Loucy (cell line): ENCODE data around the gene LPP.

Source experiments
- H2AFZ ChIP-seq: fragments of 200-600 bp; sonication (generic); 2 replicates; pipeline ENCODE4 v1.6.0; 2016; ENCODE audit warnings: antibody characterized with exemption, mild to moderate bottlenecking, low read length, moderate library complexity
- H3F3A ChIP-seq: fragments of 200-600 bp; 2 replicates; pipeline ENCODE4 v1.6.0; 2016; ENCODE audit warnings: antibody characterized with exemption, low read depth, mild to moderate bottlenecking
- H3K27me3 ChIP-seq: fragments of 200-600 bp; sonication (generic); 2 replicates; pipeline ENCODE4 v1.6.1; 2014; ENCODE audit warnings: low read length, mild to moderate bottlenecking; ENCODE audit not compliant: insufficient read depth, poor library complexity, severe bottlenecking
- H3K36me3 ChIP-seq: fragments of 200-600 bp; sonication (generic); 2 replicates; pipeline ENCODE4 v1.6.1; 2016; ENCODE audit warnings: low read length; ENCODE audit not compliant: insufficient read depth
- H3K4me1 ChIP-seq: fragments of 200-600 bp; sonication (generic); 2 replicates; pipeline ENCODE4 v1.5.1; 2014; ENCODE audit warnings: low read length, mild to moderate bottlenecking; ENCODE audit not compliant: insufficient read depth, poor library complexity, severe bottlenecking
- H3K4me2 ChIP-seq: fragments of 200-600 bp; sonication (generic); 2 replicates; pipeline ENCODE4 v1.6.0; 2014; ENCODE audit warnings: antibody characterized with exemption, low read length, low read depth, mild to moderate bottlenecking; ENCODE audit not compliant: poor library complexity, severe bottlenecking
- H3K4me3 ChIP-seq: fragments of 200-600 bp; sonication (generic); 2 replicates; pipeline ENCODE4 v1.5.1; 2014; ENCODE audit warnings: low read length, mild to moderate bottlenecking, mixed read lengths; ENCODE audit not compliant: poor library complexity, severe bottlenecking
- H3K79me2 ChIP-seq: fragments of 200-600 bp; sonication (generic); 2 replicates; pipeline ENCODE4 v1.6.1; 2014; ENCODE audit warnings: low read length; ENCODE audit not compliant: insufficient read depth
- H3K9ac ChIP-seq: fragments of 200-600 bp; sonication (generic); 2 replicates; pipeline ENCODE4 v1.6.0; 2014; ENCODE audit warnings: mild to moderate bottlenecking, low read depth, low read length, moderate library complexity; ENCODE audit not compliant: poor library complexity, severe bottlenecking
- H3K9me2 ChIP-seq: fragments of 200-600 bp; sonication (generic); replicated peaks from 2 replicates; pipeline ENCODE4 v1.6.1; 2016; ENCODE audit warnings: low read depth, low read length, mixed read lengths
- H3K9me3 ChIP-seq: fragments of 200-600 bp; sonication (generic); 2 replicates; pipeline ENCODE4 v1.6.1; 2014; ENCODE audit warnings: mild to moderate bottlenecking, antibody characterized with exemption, low read length, low read depth; ENCODE audit not compliant: insufficient read depth
- H4K20me1 ChIP-seq: fragments of 200-600 bp; sonication (generic); 2 replicates; pipeline ENCODE4 v1.6.0; 2014; ENCODE audit warnings: antibody characterized with exemption, low read length, mild to moderate bottlenecking; ENCODE audit not compliant: insufficient read depth, poor library complexity, severe bottlenecking
- EZH2phosphoT487 ChIP-seq: fragments of 200-600 bp; IDR thresholded peaks from 2 replicates; pipeline ENCODE4 v1.6.1; 2018; ENCODE audit warnings: antibody characterized with exemption, mild to moderate bottlenecking, moderate library complexity, borderline replicate concordance
- TF ChIP-seq, protein P1 (sequence below): fragments of 200-600 bp; sonication (generic); conservative IDR thresholded peaks from 2 replicates; pipeline ENCODE4 v1.5.1; 2014; ENCODE audit warnings: mild to moderate bottlenecking, antibody characterized with exemption, low read length

LPP gene

DNA sequence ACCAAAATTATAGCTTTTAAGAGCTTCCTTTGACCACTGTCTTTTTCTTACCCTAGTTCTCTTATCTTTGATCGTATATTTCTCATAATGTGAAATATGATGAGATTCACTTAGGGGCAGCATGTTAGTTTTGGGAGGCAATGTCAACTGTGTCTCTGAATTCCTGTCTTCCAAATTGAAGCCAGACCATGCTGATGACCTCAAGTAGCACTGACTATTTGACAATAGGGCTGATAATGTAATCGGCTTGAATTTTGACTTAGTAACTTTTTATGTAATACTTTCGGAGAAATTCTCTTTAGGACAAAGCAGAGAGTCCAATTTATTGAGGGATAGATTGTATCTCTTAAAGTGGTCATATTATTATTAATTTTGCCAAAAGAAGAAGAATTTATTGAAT is 722.4 kb downstream of the LPP start:
- Histone ChIP-seq H3K9me3 (no peaks in the 10 kb centered on the region), H3K4me2 (no peak overlapping the region), H3K4me3 (no peak overlapping the region), H4K20me1 (no peaks in the 10 kb centered on the region), H3K27me3 (no peaks in the 10 kb centered on the region), H3K79me2 (no peaks in the 10 kb centered on the region), H3K9me2 (no peaks in the 10 kb centered on the region), H3K4me1 (no peaks in the 10 kb centered on the region), H3F3A (no peaks in the 10 kb centered on the region), H3K9ac (no peak overlapping the region), H3K36me3 (peaks cover 33% of the 10 kb centered on the region; the same call in 1 of the 2 replicates), H2AFZ (no peak overlapping the region)
- no peak for TF ChIP-seq EZH2phosphoT487
- TF ChIP-seq, protein P1, sequence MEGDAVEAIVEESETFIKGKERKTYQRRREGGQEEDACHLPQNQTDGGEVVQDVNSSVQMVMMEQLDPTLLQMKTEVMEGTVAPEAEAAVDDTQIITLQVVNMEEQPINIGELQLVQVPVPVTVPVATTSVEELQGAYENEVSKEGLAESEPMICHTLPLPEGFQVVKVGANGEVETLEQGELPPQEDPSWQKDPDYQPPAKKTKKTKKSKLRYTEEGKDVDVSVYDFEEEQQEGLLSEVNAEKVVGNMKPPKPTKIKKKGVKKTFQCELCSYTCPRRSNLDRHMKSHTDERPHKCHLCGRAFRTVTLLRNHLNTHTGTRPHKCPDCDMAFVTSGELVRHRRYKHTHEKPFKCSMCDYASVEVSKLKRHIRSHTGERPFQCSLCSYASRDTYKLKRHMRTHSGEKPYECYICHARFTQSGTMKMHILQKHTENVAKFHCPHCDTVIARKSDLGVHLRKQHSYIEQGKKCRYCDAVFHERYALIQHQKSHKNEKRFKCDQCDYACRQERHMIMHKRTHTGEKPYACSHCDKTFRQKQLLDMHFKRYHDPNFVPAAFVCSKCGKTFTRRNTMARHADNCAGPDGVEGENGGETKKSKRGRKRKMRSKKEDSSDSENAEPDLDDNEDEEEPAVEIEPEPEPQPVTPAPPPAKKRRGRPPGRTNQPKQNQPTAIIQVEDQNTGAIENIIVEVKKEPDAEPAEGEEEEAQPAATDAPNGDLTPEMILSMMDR = no peak

DNA sequence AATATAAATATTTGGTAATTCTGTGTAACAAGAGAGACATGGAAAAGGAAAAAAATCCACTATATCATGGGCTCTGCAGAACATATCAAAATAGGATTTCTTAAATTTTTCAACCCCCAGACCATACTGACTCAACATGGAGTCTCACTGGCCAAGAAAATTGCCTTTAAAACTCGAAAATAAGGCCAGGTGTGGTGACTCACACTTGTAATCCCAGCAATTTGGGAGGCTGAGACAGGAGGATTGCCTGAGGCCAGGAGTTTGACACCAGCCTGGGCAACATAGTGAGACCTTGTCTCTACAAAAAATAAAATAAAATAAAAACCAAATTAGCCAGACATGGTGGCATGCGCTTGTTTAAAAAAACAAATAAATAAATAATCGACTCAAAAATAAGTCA is 723.4 kb downstream of the LPP start:
- Histone ChIP-seq H3K9me3 (no peaks in the 10 kb centered on the region), H3K9ac (no peak overlapping the region), H3K4me1 (no peaks in the 10 kb centered on the region), H3K4me3 (no peak overlapping the region), H3K79me2 (no peaks in the 10 kb centered on the region), H3K27me3 (no peaks in the 10 kb centered on the region), H4K20me1 (no peaks in the 10 kb centered on the region), H2AFZ (no peak overlapping the region), H3K36me3 (peaks cover 33% of the 10 kb centered on the region; the same call in 1 of the 2 replicates), H3K9me2 (no peaks in the 10 kb centered on the region), H3K4me2 (no peak overlapping the region), H3F3A (no peaks in the 10 kb centered on the region)
- no peak for TF ChIP-seq EZH2phosphoT487
- TF ChIP-seq, protein P1 = no peak

DNA sequence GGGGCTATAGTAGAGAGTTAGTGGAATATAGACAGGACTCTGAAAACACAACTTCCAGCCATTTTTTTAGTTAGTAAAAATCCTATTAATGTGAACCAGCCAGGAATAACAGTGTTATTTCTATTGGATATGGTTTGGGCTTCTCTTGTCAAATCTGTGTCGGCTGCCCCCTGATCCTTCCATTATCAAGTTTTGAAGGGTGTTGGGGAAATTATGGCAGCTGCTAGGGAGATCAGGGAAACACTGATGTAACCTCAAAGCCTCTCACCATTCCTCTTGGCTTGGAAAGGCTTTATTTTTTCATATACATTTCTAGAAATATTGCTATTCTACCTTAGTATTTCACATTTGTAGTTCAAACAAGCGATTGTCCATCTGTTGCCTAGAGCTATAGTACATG is 724.1 kb downstream of the LPP start:
- Histone ChIP-seq H3K4me1 (no peaks in the 10 kb centered on the region), H3K27me3 (no peaks in the 10 kb centered on the region), H4K20me1 (no peaks in the 10 kb centered on the region), H2AFZ (no peak overlapping the region), H3K36me3 (peaks cover 33% of the 10 kb centered on the region; the same call in 1 of the 2 replicates), H3F3A (no peaks in the 10 kb centered on the region), H3K9me3 (no peaks in the 10 kb centered on the region), H3K9ac (no peak overlapping the region), H3K4me2 (no peak overlapping the region), H3K79me2 (no peaks in the 10 kb centered on the region), H3K9me2 (no peaks in the 10 kb centered on the region), H3K4me3 (no peak overlapping the region)
- no peak for TF ChIP-seq EZH2phosphoT487

DNA sequence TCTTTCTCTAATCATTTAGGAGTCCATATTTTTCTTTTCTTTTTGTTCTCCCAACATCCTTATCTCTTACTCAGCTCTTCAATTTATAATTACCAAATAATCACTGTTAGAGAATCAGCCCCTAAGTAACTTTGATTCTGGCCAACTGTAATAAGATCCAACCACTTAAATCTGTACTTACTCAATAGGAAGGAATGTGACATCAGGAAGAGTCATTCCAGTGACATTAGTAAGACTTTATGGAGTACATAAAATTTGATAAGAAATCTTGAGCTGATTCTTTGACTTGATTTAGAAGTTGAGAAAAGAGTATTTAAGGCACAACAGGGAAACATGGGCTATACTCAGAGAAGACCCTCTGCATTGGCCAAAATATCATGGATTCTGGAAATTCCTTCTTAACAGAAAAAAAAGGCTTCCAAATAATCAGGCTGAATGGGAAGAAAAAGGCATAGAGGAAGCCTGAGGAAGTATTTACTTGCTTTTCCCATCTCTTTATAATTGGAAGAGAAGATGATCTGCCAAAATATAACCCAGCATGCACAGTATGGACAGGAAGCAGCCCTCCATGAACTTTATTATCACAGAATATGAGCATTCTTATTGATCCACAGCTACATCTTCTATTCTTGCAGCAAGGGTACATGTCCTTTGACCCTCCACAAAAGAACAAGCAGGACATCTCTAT is 728.1 kb downstream of the LPP start:
- no peaks in the 10 kb centered on the region for H3K27me3 ChIP-seq
- no peaks in the 10 kb centered on the region for H3K36me3 ChIP-seq
- no peak overlapping the region for H3K4me2 ChIP-seq
- H3K4me3 ChIP-seq = no peak overlapping the region
- H3K9me3 ChIP-seq = no peaks in the 10 kb centered on the region
- no peak overlapping the region for H2AFZ ChIP-seq
- H3K9me2 ChIP-seq = no peaks in the 10 kb centered on the region
- no peaks in the 10 kb centered on the region for H3K4me1 ChIP-seq
- H3F3A ChIP-seq = no peaks in the 10 kb centered on the region
- no peak for TF ChIP-seq EZH2phosphoT487
- TF ChIP-seq, protein P1 = no peak
- H3K9ac ChIP-seq = no peak overlapping the region
- H4K20me1 ChIP-seq = no peaks in the 10 kb centered on the region
- H3K79me2 ChIP-seq = no peaks in the 10 kb centered on the region
